AG09319 (cell line): Measurements from ENCODE around the gene NEDD4L.

Experiments
- DNase-seq: peaks from one replicate; pipeline ENCODE4 v3.0.0-alpha.2; 2010; ENCODE audit warnings: low read depth; ENCODE audit errors: extremely low read depth
- CTCF ChIP-seq: IDR thresholded peaks from 2 replicates; pipeline ENCODE4 v1.5.1; 2011; ENCODE audit warnings: low read depth, mild to moderate bottlenecking, inconsistent platforms, low read length, moderate library complexity

The NEDD4L gene

GRCh38 chr18:58218117-58218516 is 174.1 kb downstream of the NEDD4L start:
- DNase-seq, result no peak
- TF ChIP-seq CTCF, result no peak

- DNase-seq, result no peak
- no peak for TF ChIP-seq CTCF
These were observed 177.2 kb downstream of the NEDD4L start for GRCh38 chr18:58221060-58221725.

GRCh38 chr18:58222432-58223125 is 178.6 kb downstream of the NEDD4L start:
- DNase-seq, result no peak
- TF ChIP-seq CTCF, result no peak

- DNase-seq, result peak; percentile 58
These were observed 179.8 kb downstream of the NEDD4L start for GRCh38 chr18:58223717-58224424.

GRCh38 chr18:58224425-58224750 is 180.4 kb downstream of the NEDD4L start:
- no peak for TF ChIP-seq CTCF

More at GRCh38 chr18:58223717-58224424, 179.8 kb downstream of the NEDD4L start:
- TF ChIP-seq CTCF, result no peak

GRCh38 chr18:58225101-58225500 is 181.1 kb downstream of the NEDD4L start:
- DNase-seq, result no peak
- TF ChIP-seq CTCF, result no peak

More at GRCh38 chr18:58224425-58224750, 180.4 kb downstream of the NEDD4L start:
- no peak for DNase-seq

GRCh38 chr18:58226429-58226828 is 182.4 kb downstream of the NEDD4L start:
- no peak for DNase-seq
- no peak for TF ChIP-seq CTCF
